Measurements from ENCODE around the gene TNS1. TPM values are rescaled to one million over a fixed set of nuclear protein-coding genes. Genes with fewer than 3 reads are reported as not detected.

Gene TNS1
- 8.5 to 20.9 TPM (median 17.5 TPM) in 5 replicates for total RNA-seq (2022; extraction: Qiagen RNA extraction)

GRCh38 chr2:218002845-218003180 is at the start of gene TNS1:
Gene TNS1, minus strand, starts transcription at chr2:218002995. Its CDS starts 123 bp downstream, at chr2:218002872.

Other genes starting within 250 kb of the TNS1 start
- gene RUFY4, start 66.3 kb upstream of the TNS1 start, total RNA-seq (2022; extraction: Qiagen RNA extraction), result 0.09 TPM in 1 of 5 replicates, not detected in the others
- gene CXCR2, start 123.0 kb upstream of the TNS1 start, total RNA-seq (2022; extraction: Qiagen RNA extraction), result 0.07 TPM in 1 of 5 replicates, not detected in the others
- not detected in 5 replicates for gene CXCR1, start 164.0 kb upstream of the TNS1 start, total RNA-seq (2022; extraction: Qiagen RNA extraction)
- gene ARPC2, start 214.2 kb upstream of the TNS1 start, total RNA-seq (2022; extraction: Qiagen RNA extraction), result 291 to 305 TPM (median 299 TPM) in 5 replicates